Measurements from ENCODE around the gene YIF1B.

Gene YIF1B

DNA sequence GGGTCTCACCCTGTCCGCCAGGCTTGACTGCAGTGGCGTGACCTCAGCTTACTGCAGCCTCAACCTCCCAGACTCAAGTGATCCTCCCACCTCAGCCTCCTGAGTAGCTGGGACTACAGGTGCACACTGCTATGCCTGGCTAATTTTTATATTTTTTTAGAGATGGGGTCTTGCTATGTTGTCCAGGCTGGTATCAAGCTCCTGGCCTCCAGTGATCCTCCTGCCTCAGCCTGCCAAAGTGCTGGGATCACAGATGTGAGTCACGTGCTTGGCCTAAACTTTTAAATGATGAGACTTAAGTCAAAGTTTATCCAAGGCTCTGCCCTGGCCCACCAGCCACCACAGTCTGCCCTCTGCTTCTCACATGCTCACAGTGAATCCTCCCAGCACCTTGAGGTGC is 9.5 kb downstream of the YIF1B start:
- DNase-seq = no peak

DNA sequence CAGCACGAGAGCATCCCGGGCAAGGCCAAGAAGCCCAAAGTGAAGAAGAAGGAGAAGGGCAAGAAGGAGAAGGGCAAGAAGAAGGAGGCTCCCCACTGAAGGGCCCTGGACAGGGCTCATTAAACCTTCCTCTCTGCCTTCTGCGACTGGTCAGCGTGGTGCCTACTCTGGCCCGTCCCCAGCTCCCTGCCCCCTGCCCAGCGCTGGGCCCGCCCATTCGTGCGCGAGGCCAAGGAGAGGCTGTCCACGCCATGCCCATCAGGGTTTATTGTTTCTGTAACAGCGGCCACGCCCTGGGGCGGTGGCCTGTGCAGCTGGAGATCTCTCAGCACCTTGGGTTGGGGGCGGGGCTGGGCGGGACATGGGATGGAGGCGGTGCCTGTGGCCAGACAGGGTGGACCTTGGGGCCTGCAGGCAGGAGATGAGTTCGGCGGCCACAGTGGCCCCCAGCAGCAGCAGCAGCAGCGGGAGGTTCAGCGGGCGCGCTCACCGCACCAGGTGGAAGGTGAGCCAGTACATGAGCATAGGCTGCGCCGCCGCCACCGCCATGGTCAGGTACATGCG is 10.8 kb downstream of the YIF1B start:
- DNase-seq = no peak

DNA sequence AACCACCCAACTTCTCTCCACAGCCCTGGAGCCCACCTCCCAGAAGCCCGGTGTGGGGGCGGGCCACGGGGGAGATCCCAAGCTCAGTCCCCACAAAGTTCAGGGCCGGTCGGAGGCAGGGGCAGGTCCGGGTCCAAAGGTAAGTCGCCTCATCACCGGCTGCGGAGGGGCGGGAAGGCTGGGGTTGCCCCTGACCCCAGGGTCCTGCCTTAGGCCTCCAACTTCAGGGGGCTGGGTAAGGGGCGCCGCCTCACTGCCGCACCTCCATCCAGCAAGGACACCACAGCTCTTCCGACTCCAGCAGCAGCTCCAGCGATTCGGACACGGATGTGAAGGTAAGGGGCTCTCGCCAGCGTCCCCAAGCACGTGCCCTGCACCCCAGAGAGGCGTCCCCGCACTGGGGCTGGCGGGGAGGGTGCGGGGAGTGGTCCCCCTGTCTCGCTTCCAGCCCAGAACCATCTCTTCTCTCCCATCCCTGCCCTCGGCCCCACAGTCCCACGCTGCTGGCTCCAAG is 11.3 kb downstream of the YIF1B start:
- no peak for DNase-seq

DNA sequence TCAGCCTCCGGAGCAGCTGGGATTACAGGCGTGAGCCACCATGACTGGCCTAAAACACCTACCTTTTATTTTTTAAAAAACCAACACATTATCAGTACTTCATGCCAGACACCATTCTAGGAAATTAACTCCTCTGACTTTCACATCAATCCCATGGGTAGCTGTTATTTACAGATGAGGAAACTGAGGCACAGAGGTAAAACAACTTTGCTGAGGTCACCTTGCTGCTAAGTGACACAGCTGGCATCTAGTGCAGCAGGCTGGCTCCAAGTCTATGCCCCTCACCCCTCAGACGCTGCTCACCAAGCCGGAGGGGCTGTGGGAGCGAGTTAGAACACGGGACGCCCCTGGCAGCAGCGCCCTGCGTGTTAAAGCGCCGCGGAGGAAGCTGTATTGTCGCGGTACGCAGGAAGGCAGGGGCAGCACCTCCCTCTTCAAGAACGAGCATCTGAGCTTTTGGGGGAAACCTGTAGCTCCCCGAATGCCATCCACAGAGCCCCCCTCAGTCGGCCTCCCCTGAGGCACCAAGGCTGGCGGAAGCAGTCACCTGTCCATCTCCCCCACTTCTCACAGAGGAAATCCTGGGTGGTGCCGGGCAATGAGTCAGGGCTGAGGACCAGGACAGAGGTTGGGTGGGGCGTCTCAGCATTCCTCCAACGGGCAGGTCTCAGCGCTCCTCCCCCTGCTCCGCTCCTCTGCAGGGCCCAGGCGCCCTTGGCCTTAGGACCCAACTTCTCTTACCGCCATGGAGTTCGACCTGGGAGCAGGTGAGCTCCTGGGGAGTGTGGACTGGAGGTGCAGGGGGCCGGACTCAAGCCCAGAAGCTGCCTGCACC is 12.0 kb downstream of the YIF1B start, which contains the start of gene C19orf33:
C19orf33 (plus strand) TSS at position 735 of the 835 bp plus-strand sequence; CDS start at position 746, 11 bp downstream.
- no peak for DNase-seq

DNA sequence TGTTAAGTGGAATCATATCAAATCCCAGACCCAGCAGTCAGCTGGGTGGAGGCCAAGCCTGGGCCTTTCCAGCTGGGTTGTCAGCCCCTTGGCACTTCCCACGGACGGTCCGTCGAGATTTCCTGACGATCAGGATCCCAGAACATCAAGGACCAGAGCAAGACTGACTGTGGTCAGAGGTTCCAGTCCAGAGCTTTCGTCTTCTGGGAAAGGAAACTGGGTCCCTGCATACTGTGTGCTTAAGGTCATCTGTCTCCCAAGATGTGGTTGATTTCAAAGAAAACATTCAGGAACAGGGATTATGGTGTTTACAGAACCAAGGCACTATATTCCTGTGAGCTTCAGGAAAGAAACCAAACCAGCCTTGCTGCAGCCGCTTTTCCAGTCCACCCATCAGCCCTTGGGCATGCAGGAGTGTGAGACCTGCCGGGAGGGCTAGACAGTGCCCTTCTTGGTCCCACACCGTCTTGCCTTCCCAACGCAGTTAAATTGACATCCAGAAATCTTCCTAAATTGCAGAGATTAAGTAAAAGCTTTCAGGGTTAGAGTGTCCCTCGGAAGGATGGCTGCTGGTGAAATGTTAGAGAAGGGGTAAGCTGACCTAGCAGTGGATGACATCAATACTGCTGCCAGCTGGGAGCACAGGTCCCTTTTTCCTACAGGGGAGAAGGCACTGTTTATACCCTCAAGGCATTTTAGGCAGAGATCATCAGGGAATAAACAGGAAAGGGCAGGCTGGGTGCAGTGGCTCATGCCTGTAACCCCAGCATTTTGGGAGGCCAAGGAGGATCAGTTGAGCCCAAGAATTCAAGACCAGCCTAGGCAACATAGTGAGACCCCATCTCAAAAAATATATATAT is 16.7 kb downstream of the YIF1B start:
- no peak for DNase-seq

DNA sequence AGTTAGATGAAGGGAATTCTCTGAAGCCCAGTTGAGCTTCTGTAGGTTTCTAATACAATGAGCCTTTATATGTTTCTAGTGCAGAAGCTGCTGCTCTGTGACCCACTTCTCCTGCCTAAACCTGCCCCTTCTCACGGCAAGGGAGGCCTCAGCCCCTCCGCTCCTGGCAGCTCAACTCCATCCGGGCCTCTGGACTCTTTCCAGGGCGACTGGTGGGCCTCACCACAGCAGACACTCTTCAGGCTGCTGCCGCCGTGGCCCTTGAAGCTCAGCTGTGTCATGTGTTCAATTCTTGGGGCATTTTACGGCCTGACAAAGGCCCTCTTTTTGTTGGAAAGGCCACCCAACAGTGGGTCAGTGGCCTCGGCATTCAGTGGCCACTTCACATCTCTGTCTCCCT is 21.7 kb downstream of the YIF1B start:
- peak in 21 of 56 donors; percentile 8 to 58 (median 27) for DNase-seq

DNA sequence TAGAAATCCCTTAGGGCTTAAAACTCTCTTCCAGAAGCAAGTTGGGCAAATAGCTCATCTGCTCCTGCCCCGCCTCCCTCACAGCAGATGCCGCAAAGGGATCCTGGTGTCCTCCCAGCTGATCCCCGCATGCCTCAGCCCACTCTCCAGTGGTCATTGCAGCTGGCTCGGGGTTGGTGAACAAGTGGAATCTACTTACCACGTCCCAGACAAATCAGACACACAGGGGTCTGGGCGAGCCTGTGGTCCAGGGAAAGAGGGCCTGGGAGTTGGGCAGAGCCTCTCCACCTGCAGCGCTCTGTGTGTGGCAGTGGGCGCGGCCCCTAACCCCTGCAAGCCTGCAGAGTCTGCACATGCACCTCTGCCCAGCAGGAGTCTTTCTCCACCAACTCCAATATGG is 22.5 kb downstream of the YIF1B start:
- DNase-seq = no peak

DNA sequence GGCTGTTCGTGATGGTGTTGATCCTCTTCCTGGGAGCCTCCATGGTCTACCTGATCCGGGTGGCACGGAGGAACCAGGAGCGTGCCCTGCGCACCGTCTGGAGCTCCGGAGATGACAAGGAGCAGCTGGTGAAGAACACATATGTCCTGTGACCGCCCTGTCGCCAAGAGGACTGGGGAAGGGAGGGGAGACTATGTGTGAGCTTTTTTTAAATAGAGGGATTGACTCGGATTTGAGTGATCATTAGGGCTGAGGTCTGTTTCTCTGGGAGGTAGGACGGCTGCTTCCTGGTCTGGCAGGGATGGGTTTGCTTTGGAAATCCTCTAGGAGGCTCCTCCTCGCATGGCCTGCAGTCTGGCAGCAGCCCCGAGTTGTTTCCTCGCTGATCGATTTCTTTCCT is 23.9 kb downstream of the YIF1B start:
- DNase-seq = no peak

DNA sequence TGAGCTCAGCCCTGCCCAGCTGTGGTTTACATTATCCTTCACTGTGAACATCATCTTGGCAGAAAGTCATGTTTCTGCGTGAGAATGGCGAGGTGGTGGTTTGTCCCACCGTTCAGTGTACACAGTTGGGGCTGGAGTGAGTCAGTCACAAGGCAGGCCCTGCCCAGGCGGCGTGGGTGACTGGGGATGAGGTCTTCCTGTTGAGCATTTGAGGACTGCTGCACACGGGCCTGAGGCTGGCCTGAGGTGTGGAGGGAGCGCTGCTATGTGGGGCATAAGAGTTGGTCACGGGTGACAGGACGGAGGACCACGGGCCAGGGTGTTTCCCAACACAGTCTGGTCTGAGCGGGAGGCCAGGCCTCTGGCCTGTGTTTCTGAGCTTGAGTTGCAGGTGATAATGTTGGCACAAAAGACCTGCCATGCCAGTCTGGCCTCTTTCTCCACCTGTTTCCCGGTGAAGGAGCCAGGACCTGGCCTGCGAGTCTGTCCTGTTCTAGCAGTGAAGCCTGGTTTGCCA is 25.1 kb downstream of the YIF1B start:
- no peak for DNase-seq

DNA sequence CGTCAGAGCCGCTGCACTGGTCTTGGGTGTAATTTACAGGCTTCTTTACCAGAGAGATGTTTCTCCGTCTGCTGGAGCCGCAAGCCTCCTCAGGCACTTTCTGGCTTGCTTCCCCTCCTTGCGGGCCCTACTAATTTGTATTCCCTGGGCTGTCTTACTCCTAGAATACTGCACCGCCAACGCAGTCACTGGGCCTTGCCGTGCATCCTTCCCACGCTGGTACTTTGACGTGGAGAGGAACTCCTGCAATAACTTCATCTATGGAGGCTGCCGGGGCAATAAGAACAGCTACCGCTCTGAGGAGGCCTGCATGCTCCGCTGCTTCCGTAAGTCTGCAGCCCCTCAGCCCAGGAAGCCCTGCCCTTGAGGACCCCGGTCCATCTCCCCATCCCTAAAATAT is 25.8 kb downstream of the YIF1B start:
- peak in 4 of 56 donors; percentile 18 to 41 (median 31) for DNase-seq

DNA sequence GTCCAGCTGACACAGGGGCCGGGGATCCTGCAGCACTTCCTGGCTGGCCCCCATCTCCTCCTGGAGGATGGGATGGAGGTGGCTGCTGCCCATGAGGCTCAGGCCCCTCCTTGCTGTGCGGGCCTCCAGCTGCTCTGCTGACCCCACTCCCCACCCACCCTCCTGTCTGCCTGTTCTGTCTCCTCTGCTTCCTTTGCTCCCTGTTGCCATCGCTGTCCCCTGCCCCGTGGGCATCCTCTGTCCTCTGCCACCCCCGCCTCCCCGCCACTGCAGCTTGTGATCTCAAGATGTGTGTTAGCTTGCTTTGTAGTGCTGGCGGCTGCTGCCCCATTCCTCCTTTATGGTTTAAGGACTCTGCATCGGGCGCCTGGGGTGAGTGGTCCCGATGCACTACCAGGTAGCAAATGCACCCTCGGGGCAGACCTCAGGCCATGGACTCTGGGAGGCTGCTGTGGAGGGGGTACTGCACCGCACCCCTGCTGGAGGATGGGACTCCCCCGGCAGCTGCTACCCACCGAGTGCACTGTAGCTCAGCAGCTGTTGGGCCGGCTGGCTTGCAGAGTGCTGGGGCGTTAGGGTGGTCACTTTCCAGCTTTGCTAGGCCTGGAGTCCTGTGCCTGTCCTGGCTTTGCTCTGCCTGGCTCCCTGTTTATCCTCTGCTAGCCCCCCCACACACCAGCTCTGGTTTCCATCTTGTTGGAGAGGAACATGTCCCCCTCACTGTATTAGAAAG is 27.5 kb downstream of the YIF1B start:
- DNase-seq = no peak

DNA sequence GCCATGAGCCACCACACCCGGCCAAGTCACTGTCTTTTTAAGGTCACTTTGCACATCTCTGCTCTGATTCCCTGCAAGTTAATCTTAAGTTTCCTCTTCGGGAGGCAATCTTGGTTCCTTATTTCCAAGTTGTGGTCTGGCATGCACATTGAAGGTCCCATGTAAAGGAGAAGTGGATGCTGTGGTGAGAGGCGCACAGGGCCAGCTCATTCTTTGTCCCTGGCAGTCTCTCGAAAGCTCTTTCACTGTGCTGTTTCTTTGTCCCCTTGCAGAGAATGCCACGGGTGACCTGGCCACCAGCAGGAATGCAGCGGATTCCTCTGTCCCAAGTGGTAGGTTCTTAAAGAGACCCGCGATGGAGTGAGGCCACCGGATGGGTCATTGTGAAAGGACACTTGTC is 28.1 kb downstream of the YIF1B start:
- DNase-seq = peak in 5 of 56 donors; percentile 8 to 29 (median 11)

DNA sequence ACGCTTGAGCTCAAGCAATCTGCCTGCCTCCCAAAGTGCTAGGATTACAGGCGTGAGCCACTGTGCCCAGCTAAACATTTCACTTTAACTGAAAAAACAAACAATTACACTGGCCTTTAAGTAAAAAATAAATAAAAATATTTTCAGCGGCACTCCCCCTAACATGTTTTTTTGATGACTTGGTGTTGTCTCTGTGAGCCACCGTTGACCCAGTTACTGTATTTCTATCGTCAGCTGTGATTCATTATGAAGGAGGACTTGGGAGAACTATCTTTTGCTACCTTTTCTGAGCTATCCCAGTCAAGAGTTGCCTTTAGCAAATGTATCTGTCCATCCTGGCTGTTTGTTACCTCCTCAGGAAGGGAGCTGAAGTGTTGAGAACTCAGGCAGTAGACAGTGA is 30.2 kb downstream of the YIF1B start:
- no peak for DNase-seq

DNA sequence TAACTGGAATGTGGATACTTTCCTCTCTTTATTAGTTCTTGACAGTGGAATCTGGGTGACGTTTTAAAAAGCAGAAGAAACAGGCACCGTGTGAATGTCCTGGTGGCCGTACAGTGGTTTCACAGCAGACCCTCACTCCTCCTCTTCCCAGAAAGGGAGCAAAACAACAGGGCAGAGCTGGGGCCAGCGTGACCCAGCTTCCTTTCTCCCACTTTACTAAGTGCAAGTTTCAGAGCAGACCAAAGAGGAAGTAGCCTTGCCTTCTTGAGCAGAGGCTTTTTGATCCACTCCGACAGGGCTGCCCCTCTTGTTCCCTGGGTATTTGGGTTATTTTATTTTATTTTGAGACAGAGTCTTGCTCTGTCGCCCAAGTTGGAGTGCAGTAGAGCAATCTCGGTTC is 31.3 kb downstream of the YIF1B start:
- DNase-seq = peak in 2 of 56 donors; percentile 4 to 37

DNA sequence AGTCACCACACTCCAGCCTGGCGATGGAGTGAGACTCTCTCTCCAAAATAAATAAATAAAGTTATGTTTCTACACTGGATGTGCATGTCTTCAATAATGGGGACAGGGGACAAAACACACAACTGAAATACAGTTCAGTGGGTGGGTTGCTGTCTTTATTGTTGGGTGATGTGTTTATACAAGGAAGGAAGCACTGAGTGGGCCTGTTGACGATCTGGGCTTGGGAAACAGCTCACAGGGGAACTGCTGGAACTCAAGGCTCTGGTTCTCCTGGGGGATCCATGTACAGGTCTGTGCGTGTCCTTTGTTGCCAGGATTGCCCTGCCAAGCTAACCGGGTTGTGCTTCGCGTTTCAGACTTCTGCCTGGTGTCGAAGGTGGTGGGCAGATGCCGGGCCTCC is 32.5 kb downstream of the YIF1B start:
- DNase-seq = no peak

DNA sequence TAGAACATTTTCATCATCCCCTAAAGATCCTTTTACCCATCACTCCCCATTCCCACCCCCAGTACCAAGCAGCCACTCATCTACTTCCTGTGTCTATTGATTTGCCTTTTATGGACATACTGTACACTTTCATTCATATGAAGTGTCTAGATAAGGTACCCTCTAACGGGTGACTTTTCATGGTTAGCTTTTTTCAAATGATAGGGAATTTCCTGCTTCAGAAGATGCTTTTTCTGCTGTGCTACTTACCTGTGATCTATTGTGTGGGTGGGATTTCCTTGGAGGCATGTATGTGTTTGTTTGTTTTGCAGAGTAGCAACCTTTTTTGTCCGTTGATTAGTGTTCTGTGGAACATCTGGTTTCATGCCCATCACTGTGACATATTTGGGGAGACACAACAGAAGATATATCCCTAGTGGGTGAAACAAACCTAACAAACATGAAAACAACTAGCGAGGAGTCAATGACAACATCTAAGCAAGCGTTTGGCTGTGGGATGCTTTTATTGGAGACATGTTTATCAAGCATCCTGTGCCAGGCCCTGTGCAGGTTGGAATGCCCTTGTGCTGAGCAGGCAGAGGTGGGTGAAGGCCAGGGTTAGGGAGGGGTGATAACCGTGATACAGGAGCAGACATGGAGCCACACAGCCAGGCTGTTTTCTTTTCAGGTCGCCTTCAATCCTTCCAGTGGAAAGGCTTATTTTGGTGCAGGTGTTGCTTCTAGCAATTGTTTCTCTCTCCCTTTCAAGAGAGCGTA is 33.8 kb downstream of the YIF1B start:
- peak in 1 of 56 donors; percentile 22 for DNase-seq

DNA sequence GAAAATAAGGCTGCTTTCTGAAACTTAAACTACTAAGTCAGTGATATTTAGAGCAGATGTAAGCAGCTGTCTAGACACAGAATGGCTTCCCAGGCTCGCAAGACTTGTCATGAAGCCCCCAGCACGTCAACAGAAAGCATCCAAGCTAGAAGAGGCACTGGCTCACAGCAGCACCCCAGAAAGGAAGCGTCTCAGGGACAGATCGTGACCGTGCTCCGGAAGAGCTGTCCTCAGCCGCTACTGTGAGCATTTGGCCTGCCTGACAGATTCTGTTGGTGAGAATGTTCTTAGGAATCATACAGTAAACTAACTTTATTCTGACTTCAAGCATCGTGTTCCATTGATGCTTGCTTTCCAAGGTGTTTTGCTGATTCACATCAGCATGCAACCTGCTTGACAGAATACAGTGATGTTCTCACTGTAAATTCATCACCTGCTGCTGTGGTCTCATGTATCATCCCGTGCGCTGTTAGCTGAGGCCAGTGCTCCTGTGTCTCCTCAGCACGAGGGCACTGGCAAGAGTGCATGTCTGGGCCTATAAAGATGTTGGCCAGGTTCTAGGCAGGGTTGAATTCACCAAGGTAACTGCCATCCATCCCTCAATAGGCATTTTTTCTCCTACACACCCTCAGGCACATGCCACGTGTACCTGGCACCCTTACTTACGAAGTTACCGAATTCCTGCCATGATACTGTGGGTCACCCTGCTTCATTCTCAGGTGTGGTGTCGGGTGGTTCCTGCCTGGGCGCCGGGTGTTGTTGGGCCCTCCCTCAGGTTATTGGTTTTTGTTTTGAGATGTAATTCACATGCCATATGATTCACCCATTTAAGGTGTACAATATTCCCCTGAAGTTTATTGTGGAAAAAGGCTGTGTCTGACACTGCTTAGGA is 35.5 kb downstream of the YIF1B start:
- no peak for DNase-seq

DNA sequence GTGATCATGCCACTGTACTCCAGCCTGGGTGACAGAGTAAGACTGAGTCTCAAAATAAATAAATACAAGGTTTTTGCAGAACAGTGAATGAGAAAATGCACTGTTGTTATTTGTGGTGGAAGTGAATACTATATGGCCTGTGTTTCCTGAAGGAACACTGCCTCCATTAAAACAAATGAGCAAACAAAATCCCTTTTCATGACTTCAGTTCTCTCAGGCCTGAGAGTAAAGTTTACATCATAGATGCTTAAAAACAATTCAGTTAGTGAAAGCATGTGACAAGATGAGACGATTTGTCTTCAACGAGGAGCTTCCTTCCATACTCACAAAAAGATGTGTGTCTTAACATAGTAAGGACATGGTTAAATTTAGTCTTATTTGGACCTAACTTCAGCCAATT is 37.0 kb downstream of the YIF1B start:
- DNase-seq = no peak
